Measurements from ENCODE around the gene NAPA. TPM values are rescaled to one million over a fixed set of nuclear protein-coding genes. Genes with fewer than 3 reads are reported as not detected.

The NAPA gene
- total RNA-seq, 1 donor from 2014 or later = 102 TPM

DNA sequence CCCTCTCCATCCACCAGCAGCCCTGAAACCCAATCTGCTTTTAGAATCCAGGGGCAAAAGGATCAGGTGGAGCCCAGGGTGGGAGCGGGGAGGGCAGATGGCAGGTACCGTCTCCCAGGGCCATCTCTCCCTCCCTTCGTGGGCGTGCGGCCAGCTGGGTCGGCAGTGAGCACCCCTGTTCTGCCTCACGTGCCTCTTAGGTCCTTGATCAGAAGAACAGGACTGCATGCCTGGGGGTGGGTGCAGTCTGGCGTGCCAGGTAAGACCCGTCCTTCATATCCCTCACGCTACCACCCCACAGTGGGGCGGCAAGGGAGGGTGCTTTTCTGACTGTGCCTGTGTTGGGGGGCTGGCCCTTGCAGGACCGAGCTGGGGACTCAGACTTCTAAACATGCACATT is 45.1 kb downstream of the NAPA start:
- Histone ChIP-seq H3K27ac (no peak overlapping the region), H3K36me3 (no peaks in the 10 kb centered on the region), H3K9me3 (no peaks in the 10 kb centered on the region), H3K4me1 (peaks cover 12 to 16% of the 10 kb centered on the region in 2 donors), H3K27me3 (no peaks in the 10 kb centered on the region), H3K4me3 (no peak overlapping the region)
- no peak for DNase-seq (ENCODE audit: low spot score in 2 of 2)
- no peak for TF ChIP-seq CTCF (IDR thresholded peaks at IDR 0.05)
- intact Hi-C loops (cut with DNase I) = no loop called here

GRCh38 chr19:47469363-47469700 is 45.5 kb downstream of the NAPA start:
- Histone ChIP-seq H3K27ac (no peak overlapping the region), H3K36me3 (no peaks in the 10 kb centered on the region), H3K4me1 (peaks cover 12 to 16% of the 10 kb centered on the region in 2 donors), H3K9me3 (no peaks in the 10 kb centered on the region), H3K27me3 (no peaks in the 10 kb centered on the region), H3K4me3 (no peak overlapping the region)
- no peak for DNase-seq (ENCODE audit: low spot score in 2 of 2)
- TF ChIP-seq CTCF (IDR thresholded peaks at IDR 0.05) = no peak
- intact Hi-C loops (cut with DNase I) = no loop called here

DNA sequence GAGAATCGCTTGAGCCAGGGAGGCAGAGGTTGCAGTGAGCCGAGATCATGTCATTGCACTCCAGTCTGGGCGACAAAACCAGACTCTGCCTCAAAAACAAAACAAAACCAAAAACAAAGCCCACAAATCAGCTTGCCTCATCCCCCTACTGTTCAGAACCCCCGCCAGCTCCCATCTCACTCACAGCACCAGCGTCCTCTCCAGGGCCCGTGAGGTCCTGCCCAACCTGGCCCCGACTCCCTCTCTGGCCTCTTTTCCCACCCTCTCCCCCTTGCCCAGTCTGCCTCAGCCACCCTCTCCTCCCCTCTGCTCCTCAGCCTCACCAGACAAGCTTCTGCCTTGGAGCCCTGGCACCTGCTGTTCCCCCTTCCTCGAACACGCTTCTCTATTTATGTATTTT is 46.9 kb downstream of the NAPA start:
- Histone ChIP-seq H3K4me3 (no peak overlapping the region), H3K9me3 (no peaks in the 10 kb centered on the region), H3K27ac (no peak overlapping the region), H3K4me1 (peaks cover 12 to 15% of the 10 kb centered on the region in 2 donors), H3K36me3 (no peaks in the 10 kb centered on the region), H3K27me3 (no peaks in the 10 kb centered on the region)
- TF ChIP-seq CTCF (IDR thresholded peaks at IDR 0.05) = no peak
- intact Hi-C loops (cut with DNase I) = no loop called here
- DNase-seq (ENCODE audit: low spot score in 2 of 2) = no peak

GRCh38 chr19:47465957-47466356 is 48.9 kb downstream of the NAPA start:
- TF ChIP-seq CTCF (IDR thresholded peaks at IDR 0.05) = no peak
- intact Hi-C loops (cut with DNase I) = no loop called here
- Histone ChIP-seq H3K4me3 (no peak overlapping the region), H3K36me3 (no peaks in the 10 kb centered on the region), H3K9me3 (no peaks in the 10 kb centered on the region), H3K27ac (no peak overlapping the region), H3K27me3 (no peaks in the 10 kb centered on the region), H3K4me1 (no peaks in the 10 kb centered on the region)
- DNase-seq (ENCODE audit: low spot score in 2 of 2) = no peak

DNA sequence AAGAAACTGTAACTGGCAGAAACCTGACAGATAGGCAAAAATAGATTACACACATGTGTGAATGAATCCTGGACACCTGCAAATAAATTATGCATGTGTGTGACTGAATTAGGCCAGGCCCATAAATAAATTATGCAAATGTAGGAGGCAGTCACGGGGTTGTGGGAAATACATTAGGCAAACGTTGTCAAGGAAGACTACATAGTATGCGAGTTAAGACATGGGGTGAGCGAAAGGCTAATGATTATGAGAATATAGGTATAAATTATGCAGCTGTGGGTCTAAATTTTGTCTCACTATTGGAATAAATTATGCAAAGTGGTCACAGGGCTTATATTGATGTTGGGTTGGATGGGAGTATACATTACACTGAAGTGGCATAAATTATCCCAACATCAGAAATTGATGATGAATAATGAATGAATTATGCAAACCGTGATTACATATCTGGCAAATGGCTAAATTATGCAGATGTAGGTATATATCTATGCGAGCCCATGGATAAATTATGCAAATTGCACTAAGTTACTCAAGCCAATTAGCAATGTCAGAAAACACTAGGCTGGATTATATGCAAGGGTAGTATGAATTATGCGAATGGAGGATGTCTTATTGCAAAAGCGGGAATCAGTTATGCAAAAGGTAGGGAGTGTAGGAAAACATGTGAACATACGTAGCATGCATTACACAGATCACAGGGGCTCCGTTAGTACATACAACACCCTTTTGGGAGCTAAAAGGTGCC is 50.0 kb downstream of the NAPA start:
- TF ChIP-seq CTCF (IDR thresholded peaks at IDR 0.05) = no peak
- DNase-seq (ENCODE audit: low spot score in 2 of 2) = no peak
- intact Hi-C loops (cut with DNase I) = no loop called here
- no peak overlapping the region for H3K27ac ChIP-seq
- H3K27me3 ChIP-seq = no peaks in the 10 kb centered on the region
- no peaks in the 10 kb centered on the region for H3K4me1 ChIP-seq
- no peaks in the 10 kb centered on the region for H3K36me3 ChIP-seq
- no peaks in the 10 kb centered on the region for H3K9me3 ChIP-seq
- no peak overlapping the region for H3K4me3 ChIP-seq

GRCh38 chr19:47461876-47462275 is 53.0 kb downstream of the NAPA start:
- intact Hi-C loops (cut with DNase I) = no loop called here
- Histone ChIP-seq H3K27me3 (no peaks in the 10 kb centered on the region), H3K27ac (no peak overlapping the region), H3K4me3 (no peak overlapping the region), H3K36me3 (no peaks in the 10 kb centered on the region), H3K9me3 (no peaks in the 10 kb centered on the region), H3K4me1 (no peaks in the 10 kb centered on the region)
- no peak for DNase-seq (ENCODE audit: low spot score in 2 of 2)
- TF ChIP-seq CTCF (IDR thresholded peaks at IDR 0.05) = no peak
